Stimulated activated CD8-positive, alpha-beta memory T cell treated with anti-CD3 and anti-CD28 coated beads, Interleukin-7, amount 100 ng/mL, for 24 hours (primary cell): ENCODE data around the gene PINLYP.
"Not testable (repeated sequence)": the region's sequence is repeated elsewhere in the genome, so short reads cannot be mapped to it uniquely, and the experiment has no call there.

Experiments used
- DNase-seq: peaks from one replicate; pipeline ENCODE4 v3.0.0-alpha.2; 2020; ENCODE audit warnings: low read depth

Gene PINLYP

GRCh38 chr19:43575156-43575950 is at the start of gene PINLYP, which contains the start of gene XRCC1:
TSS of gene PINLYP (plus strand) at chr19:43575801. CDS start at chr19:43577192, 1,391 bp downstream.
TSS of gene XRCC1 (minus strand) at chr19:43575527. CDS start at chr19:43575458, 69 bp downstream.
- DNase-seq = peak; percentile 89

GRCh38 chr19:43525836-43526771 is 49.5 kb upstream of the PINLYP start:
- DNase-seq = no peak

DNA sequence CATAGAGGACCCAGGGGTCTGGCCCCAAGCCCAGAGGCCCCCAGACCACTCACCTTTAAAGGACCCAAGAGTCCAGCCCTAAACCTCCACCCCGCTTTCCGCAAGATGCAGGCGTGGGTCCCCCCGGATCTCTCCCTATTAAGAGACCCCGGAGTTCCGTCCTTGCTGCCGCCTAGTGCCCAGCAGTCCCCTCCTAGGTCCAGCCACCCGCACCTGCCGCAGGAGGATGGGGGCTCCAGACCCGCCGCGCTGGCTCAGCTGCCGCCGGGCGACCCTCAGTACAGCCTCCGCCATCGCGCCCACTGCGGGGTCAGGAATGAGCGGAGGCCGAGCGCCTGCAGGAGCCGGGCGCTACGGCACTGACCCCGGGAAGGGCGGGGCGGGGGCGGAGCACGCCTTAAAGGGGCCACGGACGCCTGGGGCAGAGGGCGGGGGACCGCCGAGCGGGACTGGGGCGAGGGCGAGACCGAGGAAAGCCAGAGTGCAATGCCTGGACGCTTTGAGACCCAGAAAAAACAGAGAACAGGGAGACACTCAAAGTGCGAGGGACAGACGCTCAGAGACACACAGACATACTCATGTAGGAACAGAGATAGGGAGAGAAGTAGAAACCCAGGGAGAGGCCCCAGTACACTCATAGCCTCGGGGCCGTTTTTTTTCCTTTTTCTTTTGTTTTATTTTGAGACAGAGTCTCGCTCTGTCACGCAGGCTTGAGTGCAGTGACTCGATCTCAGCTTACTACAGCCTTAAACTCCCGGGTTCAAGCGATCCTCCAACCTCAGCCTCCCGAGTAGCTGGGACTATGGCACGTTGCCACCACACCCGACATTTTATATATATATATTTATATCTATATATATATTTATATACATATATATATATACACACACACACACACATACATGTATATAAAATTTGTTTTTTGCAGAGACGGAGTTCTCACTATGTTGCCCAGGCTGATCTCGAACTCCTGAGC is 48.4 kb upstream of the PINLYP start, which contains the start of gene ETHE1:
TSS of gene ETHE1 (minus strand) at position 318 of the 976 bp plus-strand sequence. CDS start at position 294, 24 bp downstream.
- no peak for DNase-seq

DNA sequence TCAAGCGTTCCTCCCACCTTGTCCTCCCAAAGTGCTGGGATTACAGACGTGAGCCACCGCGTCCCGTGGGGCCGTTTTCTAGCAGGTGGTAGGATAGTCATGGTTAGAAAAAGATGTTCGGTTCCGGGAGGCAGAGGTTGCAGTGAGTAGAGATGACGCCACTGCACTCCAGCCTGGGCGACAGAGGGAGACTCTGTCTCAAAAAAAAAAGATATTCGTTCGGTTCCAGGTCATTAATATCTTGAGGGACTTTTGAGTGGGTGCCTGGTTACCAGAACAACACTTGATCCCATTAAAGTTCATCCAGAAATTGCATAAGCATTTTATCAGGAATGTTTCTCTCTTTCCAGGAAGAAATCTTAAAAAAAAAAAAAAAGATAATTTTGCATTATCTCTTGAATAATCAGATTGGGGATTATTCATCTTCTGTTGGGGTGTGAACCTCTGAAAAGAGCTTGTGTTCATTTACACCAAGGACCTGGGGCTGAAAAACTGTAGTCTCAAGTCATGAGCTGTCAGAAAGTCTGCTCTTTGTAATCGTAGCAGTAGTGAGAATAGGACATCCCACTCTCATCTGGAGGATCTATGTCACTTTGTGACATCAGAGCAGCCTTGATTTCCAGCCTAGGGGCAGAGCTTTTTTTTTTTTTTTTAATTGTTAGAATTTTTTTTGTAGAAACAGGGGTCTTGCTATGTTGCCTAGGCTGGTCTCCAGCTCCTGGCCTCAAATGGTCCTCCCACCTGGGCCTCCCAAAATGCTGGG is 47.6 kb upstream of the PINLYP start:
- DNase-seq = no peak

DNA sequence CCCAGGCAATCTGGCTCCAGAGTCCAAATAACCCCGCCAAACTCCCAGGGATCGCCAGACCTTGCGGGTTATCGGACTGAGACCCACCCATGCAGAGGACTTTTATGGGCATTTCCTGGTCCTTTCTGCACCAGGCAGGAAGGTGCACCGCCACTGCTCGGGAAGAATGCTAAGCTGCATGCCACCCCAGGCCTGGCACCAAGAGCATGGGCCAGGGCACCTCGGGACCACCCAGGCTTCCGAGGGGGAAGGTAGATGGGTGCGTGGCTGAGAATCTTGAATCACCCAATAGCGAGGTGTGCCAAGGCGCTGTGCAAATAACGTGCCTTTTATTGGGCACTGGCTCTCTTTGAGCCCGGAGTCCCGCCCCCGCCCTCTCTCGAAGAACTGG is 43.0 kb upstream of the PINLYP start:
- DNase-seq = no peak

DNA sequence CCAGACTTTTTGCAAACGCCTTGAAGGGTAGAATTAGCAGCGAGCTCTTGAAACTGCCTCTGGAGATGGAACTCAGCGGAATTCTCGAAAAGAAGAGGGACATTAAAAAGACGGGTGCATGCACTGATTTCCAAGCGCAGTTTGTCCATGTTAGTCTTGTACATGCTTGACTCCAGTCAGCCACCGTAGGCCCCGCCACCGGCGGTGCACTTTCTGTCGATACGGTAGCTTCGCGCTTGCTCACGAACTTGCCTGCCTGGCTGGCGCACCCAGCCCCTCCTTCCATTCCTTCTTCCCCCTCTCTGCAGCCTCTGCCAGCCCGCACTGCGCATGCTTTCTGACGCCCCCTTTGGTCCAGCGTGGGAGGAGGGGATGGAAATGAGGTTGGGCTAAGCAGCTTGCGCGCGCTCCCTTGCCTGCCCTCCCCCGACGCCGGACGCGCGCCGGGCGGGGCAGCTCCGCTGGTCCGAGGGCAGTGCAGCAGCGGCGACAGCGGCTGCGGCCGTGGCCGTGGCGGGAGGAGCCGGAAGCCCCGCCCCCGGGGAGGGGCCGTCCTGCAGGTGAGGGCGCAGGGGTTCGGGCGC is 42.5 kb upstream of the PINLYP start, which contains the start of gene ZNF575:
TSS of gene ZNF575 (plus strand) at position 227 of the 584 bp plus-strand sequence. CDS start 1,235 bp downstream, outside the sequence.
- DNase-seq = peak; percentile 69

- peak; percentile 88 for DNase-seq
These were observed 41.9 kb upstream of the PINLYP start for GRCh38 chr19:43533546-43534304.

- no peak for DNase-seq
These were observed 41.2 kb upstream of the PINLYP start for GRCh38 chr19:43534305-43534815.

DNA sequence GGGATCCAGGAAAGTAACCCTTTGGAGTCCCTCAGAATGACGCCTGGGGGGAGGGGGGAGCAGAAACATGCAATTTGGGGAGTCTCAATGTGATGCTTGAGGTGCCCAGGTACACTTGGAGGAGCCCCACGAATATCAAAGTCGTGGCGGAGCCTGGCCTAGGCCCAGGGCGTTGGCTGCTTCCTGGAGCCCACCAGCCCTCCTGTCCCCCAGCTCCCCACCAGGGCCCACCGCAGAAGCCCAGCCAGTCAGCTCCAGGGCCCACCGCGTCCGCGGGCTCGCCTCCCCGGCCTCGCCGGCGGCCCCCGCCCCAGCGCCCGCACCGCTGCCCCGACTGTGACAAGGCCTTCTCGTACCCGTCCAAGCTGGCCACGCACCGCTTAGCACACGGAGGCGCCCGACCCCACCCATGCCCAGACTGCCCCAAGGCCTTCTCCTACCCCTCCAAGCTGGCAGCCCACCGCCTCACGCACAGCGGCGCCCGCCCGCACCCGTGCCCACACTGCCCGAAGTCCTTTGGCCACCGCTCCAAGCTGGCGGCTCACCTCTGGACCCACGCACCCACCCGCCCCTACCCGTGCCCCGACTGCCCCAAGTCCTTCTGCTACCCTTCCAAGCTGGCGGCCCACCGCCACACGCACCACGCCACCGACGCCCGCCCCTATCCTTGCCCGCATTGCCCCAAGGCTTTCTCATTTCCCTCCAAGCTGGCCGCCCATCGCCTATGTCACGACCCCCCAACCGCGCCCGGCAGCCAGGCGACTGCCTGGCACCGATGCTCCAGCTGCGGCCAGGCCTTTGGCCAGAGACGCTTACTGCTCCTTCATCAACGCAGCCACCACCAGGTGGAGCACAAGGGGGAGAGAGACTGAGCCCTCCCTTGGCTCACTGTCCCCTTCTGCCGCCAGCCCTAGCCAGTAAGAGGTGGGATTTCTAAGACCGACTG is 40.5 kb upstream of the PINLYP start:
- DNase-seq = no peak

- DNase-seq = no peak
These were observed 36.7 kb upstream of the PINLYP start for GRCh38 chr19:43538922-43539321.

- DNase-seq = no peak
These were observed 35.2 kb upstream of the PINLYP start for GRCh38 chr19:43540381-43540780.

DNA sequence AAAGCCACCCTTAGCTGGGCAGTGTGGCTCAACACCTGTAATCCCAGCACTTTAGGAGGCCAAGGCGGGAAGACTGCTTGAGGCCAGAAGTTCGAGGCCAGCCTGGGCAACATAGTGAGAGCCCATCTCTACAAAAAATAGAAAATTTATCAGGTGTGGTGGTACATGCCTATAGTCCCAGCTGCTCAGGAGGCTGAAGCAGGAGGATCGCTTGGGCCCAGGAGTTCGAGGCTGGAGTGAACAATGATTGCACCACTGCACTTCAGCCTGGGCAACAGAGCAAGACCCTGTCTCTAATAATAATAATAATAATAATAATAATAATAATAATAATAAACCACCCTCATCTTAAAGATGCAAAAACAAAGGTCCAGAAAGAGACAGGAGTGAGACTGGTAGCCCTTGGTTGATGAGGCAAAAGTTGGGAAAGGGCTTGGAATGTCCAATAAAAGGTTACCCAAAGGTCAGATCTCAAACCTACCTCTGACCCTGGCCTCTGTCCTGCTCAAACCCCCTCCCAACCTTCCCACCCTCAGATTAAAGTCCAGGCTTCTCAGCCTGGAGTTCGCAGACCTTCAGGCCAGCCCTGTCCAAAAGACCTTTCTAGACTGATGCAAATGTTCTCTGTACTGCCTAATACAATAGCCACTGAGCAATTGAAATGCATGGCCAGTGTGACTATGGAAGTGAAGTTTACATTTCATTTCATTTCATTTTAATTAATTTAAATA is 33.5 kb upstream of the PINLYP start:
- DNase-seq = no peak

- no peak for DNase-seq
These were observed 31.5 kb upstream of the PINLYP start for GRCh38 chr19:43544077-43544476.

DNA sequence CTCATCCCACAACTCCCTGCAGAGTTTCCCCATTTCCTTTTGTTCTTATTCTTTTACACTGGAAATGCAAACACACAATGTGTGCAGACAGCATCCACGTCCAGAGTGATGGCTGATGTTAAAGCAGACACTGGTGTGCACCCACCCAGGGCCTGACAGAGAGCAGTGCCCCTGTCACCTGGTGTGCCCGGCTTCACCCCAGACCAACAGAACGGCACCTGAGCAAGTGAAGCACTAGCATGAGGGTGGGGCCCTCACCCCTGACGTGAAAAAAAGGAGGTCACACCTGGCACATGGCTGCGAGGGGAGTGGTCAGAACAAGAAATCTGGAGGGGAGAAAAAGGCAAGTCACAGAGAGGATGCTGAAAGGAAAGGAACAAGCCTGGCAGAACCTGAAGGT is 30.3 kb upstream of the PINLYP start:
- DNase-seq = no peak

- DNase-seq = no peak
These were observed 29.6 kb upstream of the PINLYP start for GRCh38 chr19:43545981-43546380.

GRCh38 chr19:43546581-43546980 is 29.0 kb upstream of the PINLYP start:
- no peak for DNase-seq

DNA sequence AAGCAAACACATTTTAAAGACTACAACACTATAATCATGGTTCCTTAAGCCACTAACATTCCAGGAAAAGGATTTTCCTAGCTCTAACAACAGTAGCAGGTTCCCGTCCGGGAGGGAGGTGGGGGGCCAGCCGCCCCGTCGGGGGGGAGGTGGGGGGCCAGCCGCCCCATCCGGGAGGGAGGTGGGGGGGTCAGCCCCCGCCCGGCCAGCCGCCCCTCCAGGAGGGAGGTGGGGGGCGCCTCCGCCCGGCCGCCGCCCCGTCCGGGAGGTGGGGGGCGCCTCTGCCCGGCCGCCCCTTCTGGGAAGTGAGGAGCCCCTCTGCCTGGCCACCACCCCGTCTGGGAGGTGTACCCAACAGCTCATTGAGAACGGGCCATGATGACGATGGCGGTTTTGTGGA is 27.7 kb upstream of the PINLYP start:
- not testable (repeated sequence) for DNase-seq
